ENCODE results near the gene NCDN. TPM values are rescaled to one million over a fixed set of nuclear protein-coding genes. Genes with fewer than 3 reads are reported as not detected.
A peak's percentile ranks its signal among the peaks of the same experiment; 100 is the strongest.

Gene NCDN
- total and polyA plus RNA-seq, 2 of the 8 experiments (the other 6 are each of a cell fraction or from before 2014, with no cell fraction given) = 26.2 to 35.4 TPM

GRCh38 chr1:35605867-35606182, 48.2 kb downstream of the NCDN start:
- Histone ChIP-seq H2BK120ac (replicated peaks; ENCODE audit: low read depth, low read length) (no peak overlapping the region), H3K9ac (replicated peaks in 1 of 4; ENCODE audit: extremely low read depth in 1 of 4, low read depth in 3 of 4, low read length in 3 of 4) (no peak overlapping the region), H4K20me1 (replicated peaks in 1 of 2; ENCODE audit: control insufficient read depth in 1 of 2, insufficient read depth in 2 of 2, low read length in 2 of 2) (peaks cover 0 to 5% of the 10 kb centered on the region in 2 experiments), H3K27me3 (replicated peaks in 1 of 4; ENCODE audit: control insufficient read depth in 3 of 4, extremely low read depth in 1 of 4, insufficient read depth in 3 of 4, low read length in 3 of 4) (no peaks in the 10 kb centered on the region), H3K4me2 (ENCODE audit: insufficient read depth in 1 of 2, low read depth in 2 of 2, low read length in 2 of 2) (no peak overlapping the region), H2BK20ac (ENCODE audit: low read length) (no peak overlapping the region), H3K56ac (replicated peaks; ENCODE audit: insufficient read length, low read depth, low read length) (no peak overlapping the region), H4K91ac (replicated peaks; ENCODE audit: insufficient read length, low read length) (no peak overlapping the region), H3K9me3 (ENCODE audit: insufficient read depth in 2 of 2, low read depth in 1 of 2, low read length in 1 of 2) (no peaks in the 10 kb centered on the region), H3K23ac (ENCODE audit: insufficient read length) (no peak overlapping the region), H3K4me1 (replicated peaks in 1 of 4; ENCODE audit: control insufficient read depth in 3 of 4, insufficient read depth in 4 of 4, low read length in 3 of 4) (no peaks in the 10 kb centered on the region), H3K79me1 (ENCODE audit: low read depth, low read length) (no peaks in the 10 kb centered on the region; the same call in 1 of the 2 replicates), H3K23me2 (ENCODE audit: low read depth, low read length) (no peaks in the 10 kb centered on the region), H2AK5ac (ENCODE audit: low read depth, low read length) (no peak overlapping the region), H2BK12ac (ENCODE audit: low read depth, low read length) (no peak overlapping the region), H3K36me3 (ENCODE audit: control insufficient read depth in 2 of 4, insufficient read depth in 4 of 4, low read length in 3 of 4) (peaks cover 4 to 53% (median 36%) of the 10 kb centered on the region in 4 experiments; a peak in 5 of 8 replicates), H3K4ac (replicated peaks; ENCODE audit: insufficient read length, low read depth, low read length) (no peak overlapping the region), H2BK5ac (ENCODE audit: low read depth, low read length) (no peak overlapping the region), H2AFZ (ENCODE audit: low read length) (no peak overlapping the region), H4K8ac (ENCODE audit: extremely low read depth, insufficient read depth, low read length) (no peak overlapping the region), H3K79me2 (ENCODE audit: control insufficient read depth in 1 of 2, insufficient read depth in 2 of 2, low read length in 2 of 2) (peaks cover 0 to 13% of the 10 kb centered on the region in 2 experiments; a peak in 2 of 4 replicates), H3K27ac (ENCODE audit: low read depth, low read length) (no peak overlapping the region), H3K4me3 (ENCODE audit: extremely low read depth in 1 of 4, insufficient read depth in 2 of 4, low read depth in 3 of 4, low read length in 4 of 4) (no peak overlapping the region), H3K14ac (ENCODE audit: insufficient read length) (no peak overlapping the region), H3K18ac (ENCODE audit: extremely low read depth, low read length) (no peak overlapping the region), H4K5ac (ENCODE audit: insufficient read length, low read depth, low read length) (no peak overlapping the region), H2BK15ac (ENCODE audit: low read length) (no peak overlapping the region)
- POLR2A ChIA-PET (ENCODE audit: partially characterized antibody) = no interaction called here
- TF ChIP-seq TCF12 (IDR thresholded peaks at IDR 0.05; ENCODE audit: low read depth, low read length) (no peak), KDM5A (IDR thresholded peaks at IDR 0.05; ENCODE audit: low read length) (no peak), BRCA1 (IDR thresholded peaks at IDR 0.05; ENCODE audit: low read depth, low read length) (no peak)
- peak in 1 of 2 experiments; percentile 22 for DNase-seq (ENCODE audit: low read depth in 1 of 2, low spot score in 2 of 2)
- WGBS, 2 experiments (ENCODE audit: extremely low coverage in 1 of 2, insufficient coverage in 1 of 2, insufficient read length in 1 of 2, insufficient replicate concordance in 2 of 2, low coverage in 1 of 2, low lambda C conversion rate in 2 of 2, missing lambda C conversion rate in 1 of 2) = 94% methylated on average over 4 of the region's 4 CpGs; no CpG with 5 or more reads in 1 of the 2 experiments
- FAIRE-seq = no peak
- CTCF ChIA-PET (ENCODE audit: partially characterized antibody) = interaction anchor here (0.6 to 7.8 kb wide), 4 partner anchors 12 to 175 kb away, joined by 3 to 38 read pairs (median 6); no protein-coding TSS in a partner anchor

All from H1 (cell line).